Neural crest cell (in vitro differentiated cells): ENCODE results near the gene PTPRM. TPM values are rescaled to one million over a fixed set of nuclear protein-coding genes. Genes with fewer than 3 reads are reported as not detected.

Experiments
- DNase-seq: peaks from one replicate; pipeline ENCODE4 v3.0.0; 2021; ENCODE audit warnings: low read depth, mixed read lengths, low spot score
- H3K27ac Mint-ChIP-seq: one replicate; pipeline ENCODE4 v1.8.0; 2021; ENCODE audit warnings: mild to moderate bottlenecking, mixed read lengths; ENCODE audit not compliant: unreplicated experiment
- H3K27me3 Mint-ChIP-seq: 2 replicates; pipeline ENCODE4 v1.8.0; 2021; ENCODE audit warnings: low read depth, mild to moderate bottlenecking, mixed read lengths
- H3K36me3 Mint-ChIP-seq: 2 replicates; pipeline ENCODE4 v1.8.0; 2021; ENCODE audit warnings: low read depth, mild to moderate bottlenecking, mixed read lengths
- H3K4me1 Mint-ChIP-seq: 2 replicates; pipeline ENCODE4 v1.8.0; 2021; ENCODE audit warnings: mixed read lengths
- H3K4me3 Mint-ChIP-seq: one replicate; pipeline ENCODE4 v1.8.0; 2021; ENCODE audit warnings: mild to moderate bottlenecking, mixed read lengths
- H3K9me3 Mint-ChIP-seq: 2 replicates; pipeline ENCODE4 v1.8.0; 2021; ENCODE audit warnings: mixed read lengths
- total RNA-seq: library from RNA; stranded (reverse); gene quantifications from 2 replicates; pipeline ENCODE4 v1.2.1, GENCODE V29; 2021
- TF ChIP-seq, protein P1 (sequence below): fragments of 200-600 bp; sonication (generic); conservative IDR thresholded peaks from 2 replicates; pipeline ENCODE4 v1.5.0; 2021; ENCODE audit warnings: antibody characterized with exemption, mild to moderate bottlenecking

PTPRM gene
- total RNA-seq, 1 donor from 2014 or later, result 7.7 TPM

DNA sequence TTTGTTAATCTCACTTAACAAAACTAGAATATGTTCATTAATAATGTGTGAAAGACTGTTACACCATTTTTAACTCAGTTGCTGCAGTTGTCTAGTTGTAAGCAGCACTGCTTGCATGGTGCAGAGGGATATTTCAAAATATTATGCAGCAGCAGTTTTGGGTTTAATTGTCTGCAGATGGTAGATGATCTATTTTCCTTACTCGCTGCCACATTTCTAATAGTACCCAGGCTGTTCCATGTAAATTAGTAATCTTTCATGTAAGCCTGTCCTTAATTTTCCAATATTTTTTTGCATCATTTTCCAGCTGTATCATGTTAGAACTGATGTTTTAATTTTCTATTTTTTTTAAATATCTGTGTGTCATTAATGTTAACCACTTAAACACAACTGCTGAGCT is 554.0 kb downstream of the PTPRM start:
- no peak overlapping the region for H3K4me3 Mint-ChIP-seq
- H3K27ac Mint-ChIP-seq, result no peak overlapping the region
- no peaks in the 10 kb centered on the region for H3K27me3 Mint-ChIP-seq
- no peaks in the 10 kb centered on the region for H3K9me3 Mint-ChIP-seq
- H3K36me3 Mint-ChIP-seq, result no peaks in the 10 kb centered on the region
- peaks cover 8% of the 10 kb centered on the region for H3K4me1 Mint-ChIP-seq
- TF ChIP-seq, protein P1, sequence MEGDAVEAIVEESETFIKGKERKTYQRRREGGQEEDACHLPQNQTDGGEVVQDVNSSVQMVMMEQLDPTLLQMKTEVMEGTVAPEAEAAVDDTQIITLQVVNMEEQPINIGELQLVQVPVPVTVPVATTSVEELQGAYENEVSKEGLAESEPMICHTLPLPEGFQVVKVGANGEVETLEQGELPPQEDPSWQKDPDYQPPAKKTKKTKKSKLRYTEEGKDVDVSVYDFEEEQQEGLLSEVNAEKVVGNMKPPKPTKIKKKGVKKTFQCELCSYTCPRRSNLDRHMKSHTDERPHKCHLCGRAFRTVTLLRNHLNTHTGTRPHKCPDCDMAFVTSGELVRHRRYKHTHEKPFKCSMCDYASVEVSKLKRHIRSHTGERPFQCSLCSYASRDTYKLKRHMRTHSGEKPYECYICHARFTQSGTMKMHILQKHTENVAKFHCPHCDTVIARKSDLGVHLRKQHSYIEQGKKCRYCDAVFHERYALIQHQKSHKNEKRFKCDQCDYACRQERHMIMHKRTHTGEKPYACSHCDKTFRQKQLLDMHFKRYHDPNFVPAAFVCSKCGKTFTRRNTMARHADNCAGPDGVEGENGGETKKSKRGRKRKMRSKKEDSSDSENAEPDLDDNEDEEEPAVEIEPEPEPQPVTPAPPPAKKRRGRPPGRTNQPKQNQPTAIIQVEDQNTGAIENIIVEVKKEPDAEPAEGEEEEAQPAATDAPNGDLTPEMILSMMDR, result no peak
- DNase-seq, result no peak

DNA sequence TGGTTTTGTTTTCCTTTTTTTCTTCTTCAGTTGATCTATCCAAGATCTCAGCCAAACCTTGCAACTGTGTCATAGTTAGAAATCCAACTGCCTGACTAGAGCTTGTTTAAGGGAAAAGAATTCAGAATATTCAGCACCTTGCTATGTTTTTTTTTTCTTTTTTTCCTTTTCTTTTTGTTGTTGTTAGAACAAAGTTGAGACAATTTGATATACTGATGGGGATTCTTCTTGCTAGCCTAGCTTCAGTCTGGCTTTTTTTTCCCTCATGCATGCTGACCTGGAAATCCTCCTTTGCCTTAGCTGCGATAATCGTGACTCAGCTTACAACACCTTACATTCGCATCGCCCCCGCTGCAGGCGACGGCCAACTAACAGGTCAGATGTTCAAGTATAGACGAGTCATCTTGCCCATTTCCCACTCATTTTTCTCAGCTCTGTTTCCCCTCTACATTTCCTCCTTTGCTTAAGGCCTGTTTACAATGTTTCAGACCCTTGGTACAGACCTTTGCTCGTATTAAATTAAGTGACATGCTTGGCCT is 554.9 kb downstream of the PTPRM start:
- H3K4me3 Mint-ChIP-seq, result no peak overlapping the region
- no peak for DNase-seq
- H3K4me1 Mint-ChIP-seq, result peaks cover 8% of the 10 kb centered on the region
- TF ChIP-seq, protein P1, result no peak
- no peaks in the 10 kb centered on the region for H3K36me3 Mint-ChIP-seq
- no peaks in the 10 kb centered on the region for H3K27me3 Mint-ChIP-seq
- H3K9me3 Mint-ChIP-seq, result no peaks in the 10 kb centered on the region
- H3K27ac Mint-ChIP-seq, result no peak overlapping the region

DNA sequence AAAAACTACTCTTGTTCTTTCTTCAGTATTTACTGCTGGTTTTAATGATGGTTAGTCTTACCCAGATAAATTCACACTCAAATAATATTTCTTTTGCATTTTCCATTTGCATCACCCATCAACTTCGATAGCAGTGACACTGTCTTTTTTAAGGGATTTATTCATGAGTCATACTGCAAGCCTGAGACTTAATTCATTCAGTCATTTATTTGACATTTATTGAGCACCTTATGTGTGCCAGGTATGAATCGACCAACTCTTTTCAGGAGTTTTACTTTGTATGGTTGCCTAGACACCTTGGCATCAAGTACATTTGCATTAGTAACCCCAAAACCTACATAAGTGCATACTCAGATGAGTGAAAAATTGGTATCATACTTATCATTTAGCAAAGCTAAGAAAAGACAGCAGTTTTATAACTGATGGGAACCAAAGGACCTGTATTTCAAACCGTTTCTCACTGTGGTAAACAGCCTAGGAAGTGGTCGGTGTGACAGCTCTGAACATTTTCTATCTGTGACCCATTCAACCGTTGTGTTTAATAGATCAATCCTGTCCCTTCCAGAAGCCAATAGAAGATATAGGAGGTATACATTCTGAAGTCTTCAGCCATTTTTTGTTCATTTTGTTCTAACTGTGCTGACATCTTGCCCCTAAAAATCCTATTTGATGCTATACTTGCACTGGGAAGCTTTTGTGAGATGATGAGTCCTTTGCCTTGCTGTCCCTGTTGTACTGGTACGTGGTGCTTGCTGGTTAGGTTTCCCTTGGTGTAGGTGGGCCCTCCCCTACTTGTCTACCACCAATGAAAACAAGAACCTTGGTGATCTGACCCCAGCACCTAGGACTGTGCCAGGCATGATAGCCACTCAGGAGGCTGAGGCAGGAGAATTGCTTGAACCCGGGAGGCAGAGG is 557.4 kb downstream of the PTPRM start:
- Mint-ChIP-seq H3K36me3 (no peaks in the 10 kb centered on the region), H3K4me3 (no peak overlapping the region), H3K4me1 (peaks cover 8% of the 10 kb centered on the region), H3K27me3 (no peaks in the 10 kb centered on the region), H3K27ac (no peak overlapping the region), H3K9me3 (no peaks in the 10 kb centered on the region)
- TF ChIP-seq, protein P1, result no peak
- DNase-seq, result no peak

DNA sequence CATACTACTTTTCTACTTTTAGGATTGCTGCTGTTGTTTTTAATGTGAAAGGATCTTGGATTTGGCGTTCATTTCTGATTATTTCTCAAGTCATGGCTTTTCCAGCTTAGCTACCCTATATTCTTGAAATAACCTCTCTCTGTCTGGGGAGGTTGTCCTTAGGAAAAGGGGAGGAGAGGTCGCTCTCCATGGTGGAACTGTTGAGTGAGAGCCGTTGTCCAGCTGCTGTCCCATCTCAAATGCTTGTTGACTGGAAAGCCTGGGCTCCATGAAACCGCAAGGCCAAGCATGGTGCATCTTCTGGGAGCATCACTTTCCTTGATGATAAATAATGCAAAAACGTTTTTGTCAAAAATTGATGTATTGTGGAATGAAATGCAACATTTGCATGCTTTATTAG is 563.0 kb downstream of the PTPRM start:
- no peaks in the 10 kb centered on the region for H3K36me3 Mint-ChIP-seq
- H3K27ac Mint-ChIP-seq, result no peak overlapping the region
- H3K27me3 Mint-ChIP-seq, result no peaks in the 10 kb centered on the region
- no peaks in the 10 kb centered on the region for H3K4me1 Mint-ChIP-seq
- TF ChIP-seq, protein P1, result no peak
- DNase-seq, result no peak
- H3K4me3 Mint-ChIP-seq, result no peak overlapping the region
- no peaks in the 10 kb centered on the region for H3K9me3 Mint-ChIP-seq

DNA sequence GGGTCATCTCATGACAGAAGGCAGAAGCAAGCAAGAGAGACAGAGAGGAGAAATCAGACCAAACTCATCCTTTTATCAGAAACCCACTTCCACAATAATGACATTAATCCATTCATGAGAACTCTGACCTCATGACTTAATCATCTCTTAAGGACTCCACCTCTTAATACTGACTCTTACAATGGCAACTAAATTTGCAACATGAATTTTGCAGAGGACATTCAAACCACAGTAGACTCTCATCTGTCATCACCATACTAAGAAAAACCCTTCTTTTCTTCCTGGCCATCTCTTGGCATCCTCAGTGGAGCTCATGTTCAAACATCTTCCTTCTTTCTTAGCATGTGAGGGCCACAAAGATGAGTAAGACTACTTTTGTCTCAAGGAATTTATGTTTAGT is 565.9 kb downstream of the PTPRM start:
- no peak for DNase-seq
- H3K27me3 Mint-ChIP-seq, result no peaks in the 10 kb centered on the region
- H3K36me3 Mint-ChIP-seq, result no peaks in the 10 kb centered on the region
- H3K9me3 Mint-ChIP-seq, result no peaks in the 10 kb centered on the region
- no peak overlapping the region for H3K27ac Mint-ChIP-seq
- no peaks in the 10 kb centered on the region for H3K4me1 Mint-ChIP-seq
- no peak overlapping the region for H3K4me3 Mint-ChIP-seq
- TF ChIP-seq, protein P1, result no peak
